ENCODE data around the gene PHC2. TPM values are rescaled to one million over a fixed set of nuclear protein-coding genes. Genes with fewer than 3 reads are reported as not detected.

The PHC2 gene
- total RNA-seq: 10 to 100 TPM; 77.8 to 81.3 (median 79.5) TPM

DNA sequence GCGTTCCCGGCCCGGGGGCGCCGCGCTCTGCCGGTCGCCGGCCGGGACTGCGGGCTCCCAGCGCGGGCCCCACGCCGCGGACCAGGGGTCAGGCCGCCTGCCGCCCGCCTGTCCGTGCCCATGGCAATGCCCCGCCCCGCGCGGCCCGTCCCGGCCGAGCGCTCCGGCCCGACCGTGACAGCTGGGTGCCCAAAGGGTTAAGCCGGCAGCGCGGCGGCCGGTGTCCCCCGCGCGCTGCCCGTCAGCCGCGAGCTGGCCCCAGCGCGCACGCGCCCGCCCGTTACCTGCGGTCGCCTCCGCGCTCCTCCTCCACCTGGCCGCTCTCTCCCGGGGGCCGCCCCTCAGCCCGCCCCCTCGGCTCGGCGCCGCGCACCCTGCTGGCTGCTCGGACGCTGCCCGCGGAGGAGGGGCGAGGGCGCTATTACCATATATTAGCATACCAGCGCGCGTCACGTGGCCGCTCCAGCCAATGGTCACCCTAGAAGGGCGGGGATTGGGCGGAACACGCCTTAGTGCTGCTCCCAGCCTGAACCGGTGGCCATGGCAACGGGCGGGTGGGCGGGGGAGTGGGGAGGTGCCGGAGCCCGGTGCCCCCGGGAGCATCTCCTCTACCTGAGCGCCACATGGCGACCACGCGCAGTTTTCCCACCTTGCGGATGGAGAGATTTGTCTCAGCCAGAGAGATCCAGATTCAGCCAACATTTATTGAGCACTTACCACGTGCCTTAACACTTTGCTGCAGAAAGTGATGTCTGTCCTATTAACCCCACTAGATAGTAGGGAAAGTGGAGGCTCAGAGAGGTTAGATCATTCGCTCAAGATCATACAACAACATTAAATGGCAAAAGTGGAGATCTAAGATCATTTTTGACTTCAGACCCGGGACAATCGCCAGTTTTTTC lies at the start of gene PHC2:
TSS of gene PHC2 (minus strand) at position 404 of the 902 bp plus-strand sequence. CDS start 55,556 bp downstream, outside the sequence.
- H3K27ac ChIP-seq: peak within 1 kb of the TSS; percentile 43
- TF ChIP-seq POLR2AphosphoS5 (IDR thresholded peaks at IDR 0.05) (no peak), EP300 (IDR thresholded peaks at IDR 0.05) (no peak), POLR2A (IDR thresholded peaks at IDR 0.05) (no peak)
- TF ChIP-seq, protein P1, sequence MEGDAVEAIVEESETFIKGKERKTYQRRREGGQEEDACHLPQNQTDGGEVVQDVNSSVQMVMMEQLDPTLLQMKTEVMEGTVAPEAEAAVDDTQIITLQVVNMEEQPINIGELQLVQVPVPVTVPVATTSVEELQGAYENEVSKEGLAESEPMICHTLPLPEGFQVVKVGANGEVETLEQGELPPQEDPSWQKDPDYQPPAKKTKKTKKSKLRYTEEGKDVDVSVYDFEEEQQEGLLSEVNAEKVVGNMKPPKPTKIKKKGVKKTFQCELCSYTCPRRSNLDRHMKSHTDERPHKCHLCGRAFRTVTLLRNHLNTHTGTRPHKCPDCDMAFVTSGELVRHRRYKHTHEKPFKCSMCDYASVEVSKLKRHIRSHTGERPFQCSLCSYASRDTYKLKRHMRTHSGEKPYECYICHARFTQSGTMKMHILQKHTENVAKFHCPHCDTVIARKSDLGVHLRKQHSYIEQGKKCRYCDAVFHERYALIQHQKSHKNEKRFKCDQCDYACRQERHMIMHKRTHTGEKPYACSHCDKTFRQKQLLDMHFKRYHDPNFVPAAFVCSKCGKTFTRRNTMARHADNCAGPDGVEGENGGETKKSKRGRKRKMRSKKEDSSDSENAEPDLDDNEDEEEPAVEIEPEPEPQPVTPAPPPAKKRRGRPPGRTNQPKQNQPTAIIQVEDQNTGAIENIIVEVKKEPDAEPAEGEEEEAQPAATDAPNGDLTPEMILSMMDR (IDR thresholded peaks at IDR 0.05): peak in 1 of 2 donors; percentile 35
- H3K9me3 ChIP-seq: no peaks in the 10 kb centered on the region
- peaks cover 26% of the 10 kb centered on the region for H3K4me1 ChIP-seq
- H3K4me3 ChIP-seq: peak within 1 kb of the TSS; percentile 81
- no peaks in the 10 kb centered on the region for H3K27me3 ChIP-seq
- peak; percentile 98 to 99 for DNase-seq (ENCODE audit: low spot score in 2 of 2)
- H3K36me3 ChIP-seq: no peaks in the 10 kb centered on the region
- 15% methylated on average over 7 of the region's 91 CpGs for WGBS

DNA sequence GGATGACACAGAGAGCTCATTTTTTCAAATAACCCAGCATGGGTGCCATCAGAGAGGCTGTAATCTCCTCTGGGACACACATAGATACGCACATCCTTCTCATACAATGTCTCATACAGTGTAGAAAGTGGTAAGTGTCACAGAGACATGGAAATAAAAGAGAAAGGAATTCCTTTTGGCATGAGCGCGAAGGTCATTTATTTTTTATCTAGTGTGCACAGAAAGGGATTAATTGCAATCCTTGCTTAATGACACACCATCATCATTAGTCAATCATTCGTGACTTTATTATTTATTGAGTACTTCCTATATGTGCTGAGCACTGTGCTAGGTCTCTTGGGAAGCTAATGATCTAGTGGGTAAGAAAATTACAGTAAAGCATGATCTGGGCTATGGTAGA lies 46.6 kb upstream of the PHC2 start:
- H3K4me1 ChIP-seq: peaks cover 14% of the 10 kb centered on the region
- H3K27me3 ChIP-seq: no peaks in the 10 kb centered on the region
- no peak overlapping the region for H3K27ac ChIP-seq
- H3K36me3 ChIP-seq: peaks cover 18% of the 10 kb centered on the region
- no peak for TF ChIP-seq POLR2AphosphoS5 (IDR thresholded peaks at IDR 0.05)
- TF ChIP-seq EP300 (IDR thresholded peaks at IDR 0.05): no peak
- TF ChIP-seq, protein P1 (IDR thresholded peaks at IDR 0.05): no peak
- TF ChIP-seq POLR2A (IDR thresholded peaks at IDR 0.05): no peak
- WGBS: 86% methylated on average over 4 of the region's 4 CpGs
- DNase-seq (ENCODE audit: low spot score in 2 of 2): no peak
- H3K4me3 ChIP-seq: no peak overlapping the region
- no peaks in the 10 kb centered on the region for H3K9me3 ChIP-seq

GRCh38 chr1:33473900-33474299 lies 43.0 kb upstream of the PHC2 start:
- TF ChIP-seq POLR2AphosphoS5 (IDR thresholded peaks at IDR 0.05) (no peak), EP300 (IDR thresholded peaks at IDR 0.05) (no peak), POLR2A (IDR thresholded peaks at IDR 0.05) (no peak)
- TF ChIP-seq, protein P1 (IDR thresholded peaks at IDR 0.05): no peak
- Histone ChIP-seq H3K27me3 (no peaks in the 10 kb centered on the region), H3K27ac (no peak overlapping the region), H3K4me3 (no peak overlapping the region), H3K36me3 (no peaks in the 10 kb centered on the region), H3K4me1 (peaks cover 36% of the 10 kb centered on the region), H3K9me3 (no peaks in the 10 kb centered on the region)
- DNase-seq (ENCODE audit: low spot score in 2 of 2): no peak

DNA sequence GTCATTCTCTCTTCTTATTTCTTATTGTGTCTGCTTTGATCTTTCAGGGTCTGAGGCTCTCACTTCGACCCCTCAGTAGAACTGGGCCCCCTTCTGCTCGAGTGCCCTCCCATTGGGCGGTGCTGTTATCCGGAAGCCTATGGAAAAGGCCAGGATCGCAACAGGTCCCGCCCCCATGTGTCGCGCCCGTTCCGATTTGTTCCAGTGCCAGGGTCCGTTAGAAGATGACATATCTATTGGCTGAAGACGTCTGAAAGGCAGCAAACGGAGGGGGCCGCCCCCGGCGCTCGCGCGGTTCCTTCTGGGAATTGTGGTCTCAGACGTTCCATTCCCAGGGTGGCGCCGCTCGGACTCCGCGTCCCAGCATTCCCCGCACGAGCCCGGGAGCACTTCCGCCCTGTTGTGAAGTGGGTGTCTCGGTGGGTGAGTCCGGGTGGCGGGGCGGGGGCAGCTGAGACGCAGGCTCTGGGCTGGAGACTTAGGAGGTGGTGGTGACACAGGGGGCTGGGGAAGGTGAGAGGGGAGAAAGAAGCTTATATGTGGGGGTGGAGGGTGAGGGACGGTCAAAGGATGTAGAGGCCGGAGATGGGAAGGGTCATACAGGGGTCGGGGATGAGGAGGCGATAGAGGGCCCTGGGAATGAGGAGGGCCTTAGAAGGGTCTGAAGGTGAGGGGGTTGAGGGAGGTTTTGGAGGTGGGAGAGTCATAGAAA lies 41.5 kb upstream of the PHC2 start, which contains the start of gene ZSCAN20:
TSS of gene ZSCAN20 (plus strand) at position 377 of the 712 bp plus-strand sequence. CDS start 6,644 bp downstream, outside the sequence.
- Histone ChIP-seq H3K27me3 (no peaks in the 10 kb centered on the region), H3K36me3 (no peaks in the 10 kb centered on the region), H3K9me3 (no peaks in the 10 kb centered on the region), H3K27ac (peak within 1 kb of the TSS; percentile 6), H3K4me3 (peak within 1 kb of the TSS; percentile 50), H3K4me1 (peaks cover 36% of the 10 kb centered on the region)
- TF ChIP-seq, protein P1 (IDR thresholded peaks at IDR 0.05): no peak
- TF ChIP-seq POLR2A (IDR thresholded peaks at IDR 0.05) (no peak), POLR2AphosphoS5 (IDR thresholded peaks at IDR 0.05) (peak in 2 of 3 donors; percentile 11 to 54)
- DNase-seq (ENCODE audit: low spot score in 2 of 2): peak; percentile 99
- 1% methylated on average over 38 of the region's 38 CpGs for WGBS

DNA sequence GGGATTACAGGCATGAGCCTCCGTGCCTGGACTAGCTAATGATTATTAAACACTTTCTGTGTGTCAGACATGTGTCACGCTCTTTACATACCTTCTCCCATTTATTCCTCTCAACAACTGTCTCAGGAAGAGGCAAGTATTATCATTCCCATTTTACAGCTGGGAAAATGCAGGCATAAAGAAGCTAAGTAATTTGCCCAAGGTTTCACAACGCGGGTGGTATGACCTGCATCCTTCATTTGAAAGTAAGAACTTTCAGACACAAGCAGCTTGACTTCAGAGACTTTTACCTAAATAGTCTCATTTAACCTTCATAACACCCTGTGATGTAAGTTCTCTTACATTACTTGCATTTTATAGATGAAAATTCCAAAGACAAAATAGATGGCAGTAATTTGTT lies 40.5 kb upstream of the PHC2 start:
- Histone ChIP-seq H3K27me3 (no peaks in the 10 kb centered on the region), H3K36me3 (no peaks in the 10 kb centered on the region), H3K4me1 (peaks cover 36% of the 10 kb centered on the region), H3K4me3 (peak overlapping the region; percentile 50), H3K9me3 (no peaks in the 10 kb centered on the region), H3K27ac (no peak overlapping the region)
- TF ChIP-seq POLR2A (IDR thresholded peaks at IDR 0.05): no peak
- TF ChIP-seq EP300 (IDR thresholded peaks at IDR 0.05): no peak
- TF ChIP-seq, protein P1 (IDR thresholded peaks at IDR 0.05): no peak
- no peak for TF ChIP-seq POLR2AphosphoS5 (IDR thresholded peaks at IDR 0.05)
- no peak for DNase-seq (ENCODE audit: low spot score in 2 of 2)
- 89% methylated on average over 4 of the region's 4 CpGs for WGBS
